HG02981 (cell line): Measurements from ENCODE around the gene CDC123.
"Not testable (repeated sequence)": the region's sequence is repeated elsewhere in the genome, so short reads cannot be mapped to it uniquely, and the experiment has no call there.

Source experiments
- ATAC-seq: cut with Tn5 transposase; IDR thresholded peaks from one replicate; pipeline ENCODE4 v1.9.1; 2021; ENCODE audit warnings: mild to moderate bottlenecking, moderate library complexity; ENCODE audit not compliant: unreplicated experiment

Gene CDC123

DNA sequence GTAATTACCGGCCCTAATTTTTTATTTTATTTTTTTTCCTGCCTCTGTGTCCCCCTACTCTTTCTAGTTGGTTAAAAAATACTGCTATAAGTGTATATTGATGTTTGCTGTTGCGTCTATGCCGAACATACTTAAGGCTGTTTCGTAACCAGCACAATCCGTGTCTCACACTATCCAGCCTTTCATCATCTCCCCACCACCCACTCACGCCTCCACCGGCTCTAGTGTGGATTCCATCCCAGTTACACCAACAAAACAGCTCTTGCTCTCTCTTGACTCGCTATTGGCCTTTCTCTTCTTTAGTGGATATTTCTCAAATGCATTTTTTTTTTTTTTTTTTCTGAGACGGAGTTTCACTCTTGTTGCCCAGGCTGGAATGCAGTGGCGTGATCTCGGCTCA lies 83.3 kb downstream of the CDC123 start:
- ATAC-seq, result no peak

DNA sequence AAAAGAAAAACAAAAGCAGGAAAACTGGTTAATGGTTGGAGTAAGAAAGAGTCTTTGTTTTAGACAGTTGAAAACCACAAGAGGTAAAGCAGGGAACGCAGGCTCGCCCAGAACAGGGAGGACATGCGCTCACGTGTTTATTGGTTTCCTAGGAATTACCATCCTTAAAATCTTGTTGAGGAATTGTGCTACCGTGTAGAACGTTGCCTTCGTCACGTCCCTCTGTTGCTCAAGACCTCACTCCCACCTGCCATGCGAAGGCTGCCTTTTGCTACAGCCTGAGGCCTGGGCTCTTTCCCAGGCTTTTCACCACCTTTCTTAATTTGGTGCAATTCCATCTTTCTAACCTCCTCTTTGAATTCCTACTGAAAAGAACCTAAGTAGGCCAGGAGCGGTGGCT lies 91.8 kb downstream of the CDC123 start:
- no peak for ATAC-seq

GRCh38 chr10:12297784-12298183 lies 101.8 kb downstream of the CDC123 start:
- ATAC-seq, result not testable (repeated sequence)

DNA sequence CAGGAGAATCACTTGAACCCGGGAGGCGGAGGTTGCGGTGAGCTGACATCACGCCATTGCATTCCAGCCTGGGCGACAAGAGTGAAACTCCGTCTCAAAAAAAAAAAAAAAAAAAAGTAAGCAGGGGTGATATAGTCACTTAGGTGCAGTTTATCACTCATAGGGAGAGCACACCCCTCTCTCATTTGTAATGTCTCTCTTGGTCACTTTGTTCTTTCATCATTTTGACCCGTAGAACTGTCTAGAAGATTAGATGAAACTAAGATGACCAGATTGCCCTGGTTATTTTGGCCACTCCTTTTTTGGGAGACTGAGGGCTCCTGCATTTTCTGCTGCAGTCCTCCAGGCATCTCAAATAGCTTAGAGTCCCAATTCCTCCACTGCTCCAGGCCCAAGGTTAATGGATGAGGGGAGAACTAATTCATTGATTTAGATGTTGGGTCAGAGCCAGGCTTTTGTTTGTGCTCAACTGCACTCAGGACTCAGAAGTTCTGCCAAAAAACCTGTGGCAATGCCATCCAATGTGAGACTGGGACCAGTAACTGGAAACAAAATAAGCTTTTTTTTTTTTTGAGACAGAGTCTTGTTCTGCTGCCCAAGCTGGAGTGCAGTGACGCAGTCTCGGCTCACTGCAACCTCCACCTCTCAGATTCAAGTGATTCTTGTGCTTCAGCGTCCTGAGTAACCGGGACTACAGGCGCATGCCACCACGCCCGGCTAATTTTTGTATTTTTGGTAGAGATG lies 103.4 kb downstream of the CDC123 start:
- ATAC-seq, result no peak
